Fibroblast of skin of abdomen (primary cell): ENCODE measurements around the gene FARS2.

Experiments
- DNase-seq: peaks from one replicate; pipeline ENCODE4 v3.0.0-alpha.2; 2013

The FARS2 gene

DNA sequence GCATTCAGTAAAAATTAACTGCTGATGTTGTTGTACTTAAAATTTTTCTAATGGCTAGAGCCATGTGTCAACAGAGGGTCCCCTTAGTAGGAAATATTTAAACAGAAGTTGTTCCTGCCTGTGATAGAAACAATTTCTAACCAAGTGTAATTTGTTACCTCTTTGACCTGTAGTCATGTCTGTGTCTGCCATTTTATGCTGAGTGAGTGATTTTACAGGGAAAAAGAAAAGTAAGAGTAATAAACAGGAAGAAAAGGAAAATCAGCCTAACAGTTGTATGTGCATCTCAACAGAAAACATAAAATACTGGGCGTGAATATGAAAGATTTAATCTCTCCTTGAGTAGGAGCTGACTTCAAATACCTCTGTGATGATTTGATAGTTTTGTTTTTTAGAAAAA lies 172.0 kb downstream of the FARS2 start:
- no peak for DNase-seq

DNA sequence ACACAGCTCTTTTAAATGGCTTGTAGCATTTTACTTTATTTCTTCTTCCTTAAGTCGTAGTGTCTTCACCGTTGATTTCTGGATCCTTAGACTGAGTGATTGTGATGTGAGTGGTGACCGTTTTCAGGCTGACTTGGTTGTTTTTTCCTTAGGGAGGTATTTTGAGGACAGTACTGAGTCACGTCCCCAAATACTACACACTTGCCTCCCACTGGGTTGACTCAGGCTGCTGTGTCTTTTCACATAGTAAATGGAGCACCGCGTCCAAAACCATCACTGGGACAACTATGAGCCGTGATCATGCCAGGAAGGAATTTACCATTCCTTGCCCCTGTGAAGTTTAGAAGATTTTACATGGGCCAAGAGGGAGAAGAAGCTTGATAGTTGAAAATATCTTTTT lies 174.1 kb downstream of the FARS2 start:
- DNase-seq = peak; percentile 75

DNA sequence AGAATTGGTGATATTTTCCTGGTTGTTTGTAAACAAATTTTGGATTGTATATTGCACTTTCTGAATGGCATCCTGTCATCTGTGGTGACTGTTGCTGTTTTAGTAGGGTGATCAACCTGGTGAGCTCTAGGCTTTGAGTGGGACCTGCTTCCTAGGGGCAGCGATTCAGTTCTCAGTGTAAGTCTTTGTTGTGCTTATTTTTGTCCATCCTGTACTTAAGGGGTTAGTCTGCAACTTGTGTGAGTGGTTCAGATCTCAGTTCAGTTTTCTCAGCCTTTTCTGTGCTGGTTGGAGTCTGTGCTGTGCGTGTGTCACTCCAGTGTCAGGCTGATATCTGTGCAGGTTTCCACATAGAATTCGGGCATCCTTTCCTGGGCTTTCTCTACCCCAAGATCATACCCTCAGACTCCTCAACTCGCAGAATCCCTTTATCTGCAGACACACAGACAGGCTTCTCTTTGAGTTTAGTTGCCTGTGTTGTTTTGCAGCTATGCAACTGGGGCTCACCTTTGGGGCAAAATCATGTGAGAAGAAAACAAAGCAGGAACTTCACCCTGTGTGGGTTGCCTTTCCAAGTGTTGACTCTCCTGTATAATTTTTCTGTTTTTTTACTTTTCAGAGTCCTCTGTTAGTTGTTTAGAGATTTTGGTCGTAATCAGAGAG lies 177.7 kb downstream of the FARS2 start:
- DNase-seq = no peak

DNA sequence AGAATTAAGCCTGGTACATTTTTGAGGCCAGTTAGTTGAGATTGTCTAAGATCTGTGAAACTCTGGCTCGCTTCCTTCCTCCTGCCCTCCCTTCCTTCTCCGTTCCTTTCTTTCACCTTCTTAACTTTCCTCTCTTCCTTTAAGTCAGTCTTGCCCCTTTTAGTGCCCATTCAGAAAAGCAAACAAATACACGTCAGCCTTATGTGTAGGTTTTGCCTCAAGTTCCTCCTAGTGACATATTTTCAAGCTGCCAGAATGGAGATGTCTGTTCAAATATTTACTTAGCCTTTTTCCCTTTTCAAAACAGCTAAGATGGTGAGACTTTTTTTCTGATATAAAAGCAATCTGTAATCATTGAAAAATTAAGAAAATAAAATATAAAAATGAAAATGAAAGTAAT lies 178.4 kb downstream of the FARS2 start:
- no peak for DNase-seq

DNA sequence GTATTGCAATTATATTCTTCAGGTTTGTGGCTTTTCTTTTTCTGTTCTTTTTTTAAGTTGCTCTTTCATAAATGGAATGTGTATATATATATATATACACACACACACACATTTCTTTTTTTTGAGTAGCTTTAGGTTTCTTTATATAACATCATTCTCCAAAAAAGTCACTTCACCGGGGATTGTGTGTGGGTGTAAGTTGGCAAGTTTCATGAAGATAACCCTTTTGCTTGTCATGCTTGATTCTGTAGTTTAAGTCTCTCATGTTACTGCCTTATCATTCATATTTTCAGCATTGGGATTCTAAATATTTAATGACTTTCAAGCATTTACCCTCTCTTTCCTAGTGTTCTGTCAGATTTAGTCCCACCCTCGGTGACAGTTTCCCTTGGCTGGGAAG lies 181.0 kb downstream of the FARS2 start:
- DNase-seq = no peak

DNA sequence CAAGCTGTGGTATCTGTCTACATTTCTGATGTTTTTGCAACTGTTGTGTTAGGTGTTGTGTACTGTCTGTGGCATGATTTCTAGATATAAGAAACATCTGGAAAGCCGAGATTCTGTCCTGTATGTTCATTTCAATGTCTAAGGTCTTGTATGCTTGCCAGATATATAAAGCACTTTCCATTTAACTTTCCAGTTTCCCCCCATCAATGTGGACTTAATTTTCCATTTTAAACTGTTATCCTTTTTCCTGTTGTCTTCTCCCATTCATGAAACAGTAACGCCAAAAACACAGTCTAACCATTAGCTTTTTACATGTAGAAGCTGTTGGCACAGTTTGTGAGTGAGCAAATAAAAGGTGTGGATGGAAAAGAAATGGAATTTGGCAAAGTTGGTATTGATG lies 181.6 kb downstream of the FARS2 start:
- DNase-seq = no peak

DNA sequence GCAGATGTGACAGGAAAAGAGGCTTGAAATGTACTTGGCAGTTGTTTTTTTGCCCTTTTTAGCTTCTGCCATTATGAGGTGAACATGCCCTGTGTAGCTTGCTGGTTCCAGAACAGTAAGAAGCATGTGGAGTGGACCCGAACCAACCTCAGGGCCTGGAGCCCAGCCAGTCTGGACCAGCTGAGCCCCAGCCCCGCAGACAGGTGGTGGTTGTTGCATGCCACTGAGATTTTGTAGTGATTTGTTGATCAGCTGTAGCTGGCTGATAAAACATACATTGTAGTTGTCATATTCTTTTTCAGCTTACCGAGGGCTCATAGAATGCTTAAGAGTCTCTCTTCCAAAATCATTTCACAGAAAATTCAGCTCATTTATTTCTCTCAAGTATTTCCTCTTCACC lies 182.2 kb downstream of the FARS2 start:
- no peak for DNase-seq

DNA sequence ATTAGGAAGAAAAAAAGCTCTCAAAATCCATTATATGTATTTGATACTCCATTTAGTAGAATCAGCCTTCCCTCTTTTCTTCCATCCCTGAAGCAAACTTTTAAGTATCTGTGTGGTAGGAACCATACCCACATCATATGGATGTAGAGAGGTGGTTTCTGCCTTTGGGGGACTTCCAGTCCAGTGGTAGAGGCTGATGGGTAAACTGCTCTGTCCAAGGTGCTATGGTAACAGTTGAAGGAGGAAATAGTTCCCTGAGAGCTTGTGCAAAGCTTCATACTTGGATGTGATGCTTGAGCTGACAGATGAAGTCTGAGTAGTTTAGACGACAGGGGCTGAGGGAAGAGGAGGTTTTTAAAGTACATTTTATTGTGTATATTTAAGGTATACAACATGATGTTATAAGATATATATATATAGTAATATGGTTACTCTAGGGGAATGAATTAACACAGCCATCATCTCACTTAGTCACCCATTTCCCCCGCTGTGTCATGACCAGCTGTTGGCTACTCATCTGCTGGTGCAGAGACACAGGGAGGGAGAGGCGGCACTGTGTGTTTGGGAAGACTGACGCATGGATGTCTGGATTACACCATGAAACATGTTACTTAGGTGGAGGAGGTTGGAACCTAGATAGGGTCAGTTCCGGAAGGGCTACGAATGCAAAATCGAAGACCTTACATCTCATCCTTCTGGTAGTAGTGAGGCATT lies 185.2 kb downstream of the FARS2 start:
- peak; percentile 47 for DNase-seq

DNA sequence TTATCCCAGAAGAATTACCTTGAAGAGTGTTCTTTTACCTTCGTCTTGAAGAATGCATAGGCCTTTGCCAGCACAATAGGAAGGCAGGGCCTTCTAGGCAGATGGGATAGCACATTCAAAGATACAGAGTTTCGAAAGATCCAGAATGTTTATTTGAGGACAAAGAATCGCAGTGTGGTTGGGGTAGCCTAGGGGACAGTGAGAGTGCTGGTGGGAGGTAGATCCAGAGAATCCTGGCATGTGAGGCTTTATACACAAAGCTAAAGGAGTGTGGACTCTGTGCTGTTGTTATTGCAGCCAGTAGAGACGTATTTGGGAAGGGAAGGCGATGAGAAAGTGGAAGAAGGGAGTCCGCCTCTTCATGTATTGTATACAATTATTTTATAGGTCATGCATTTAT lies 186.6 kb downstream of the FARS2 start:
- no peak for DNase-seq

DNA sequence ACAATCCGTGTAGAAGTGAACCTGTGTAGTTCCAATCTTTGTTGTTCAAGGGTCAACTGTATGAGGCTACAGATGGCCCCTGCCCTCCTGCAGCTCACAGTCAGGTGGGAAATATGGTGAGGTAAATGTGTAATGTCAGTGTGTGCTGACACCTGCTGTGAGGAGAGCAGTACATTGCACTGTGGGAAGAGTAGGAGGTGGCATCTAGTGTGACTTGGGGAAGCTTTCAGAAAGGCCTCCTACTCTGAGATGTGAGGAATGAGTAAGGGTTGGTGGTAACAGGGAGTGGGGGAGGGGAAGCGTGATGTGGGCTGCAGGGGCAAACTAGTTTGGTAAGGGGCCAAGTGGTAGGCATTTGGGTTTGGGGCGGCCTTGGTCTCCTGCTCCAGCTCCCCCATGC lies 188.8 kb downstream of the FARS2 start:
- DNase-seq = no peak

DNA sequence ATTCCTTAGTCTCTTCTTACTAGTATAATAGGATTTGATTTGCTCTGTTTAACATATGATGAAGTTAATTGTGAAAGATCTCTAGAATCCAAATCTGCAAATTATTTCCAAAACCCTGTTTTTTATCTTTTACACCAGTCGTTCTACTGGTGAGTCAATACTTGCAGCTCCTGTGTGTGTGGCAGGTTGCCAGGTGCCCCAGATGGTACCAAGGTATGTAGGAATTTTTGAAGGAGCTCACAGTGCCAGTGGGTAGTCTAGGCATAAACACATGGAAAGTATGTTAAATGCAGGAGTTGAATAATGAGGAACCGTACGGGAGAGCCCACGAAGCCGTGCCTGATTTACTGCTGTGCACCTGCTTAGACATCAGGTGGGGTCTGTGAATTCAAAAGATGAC lies 192.2 kb downstream of the FARS2 start:
- DNase-seq = peak; percentile 13

DNA sequence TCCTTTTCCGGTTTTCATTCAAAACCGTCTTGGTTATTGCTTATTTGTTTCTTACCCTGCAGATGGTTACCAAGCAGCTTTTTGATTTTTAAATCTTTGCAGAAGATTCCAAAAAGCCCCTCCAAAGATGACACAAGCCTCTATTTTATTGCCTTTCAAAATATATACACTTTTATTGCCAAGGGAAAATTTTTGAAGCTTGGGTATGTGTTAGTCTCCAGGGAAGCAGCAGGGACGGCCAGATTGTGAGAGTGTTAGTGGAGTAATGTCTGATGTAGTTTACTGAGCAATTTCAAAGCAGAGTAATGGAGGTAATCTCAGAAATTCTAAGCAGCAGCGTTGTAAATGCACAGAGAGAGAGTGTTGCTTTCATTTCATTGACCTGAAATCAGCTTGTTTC lies 193.8 kb downstream of the FARS2 start:
- no peak for DNase-seq

DNA sequence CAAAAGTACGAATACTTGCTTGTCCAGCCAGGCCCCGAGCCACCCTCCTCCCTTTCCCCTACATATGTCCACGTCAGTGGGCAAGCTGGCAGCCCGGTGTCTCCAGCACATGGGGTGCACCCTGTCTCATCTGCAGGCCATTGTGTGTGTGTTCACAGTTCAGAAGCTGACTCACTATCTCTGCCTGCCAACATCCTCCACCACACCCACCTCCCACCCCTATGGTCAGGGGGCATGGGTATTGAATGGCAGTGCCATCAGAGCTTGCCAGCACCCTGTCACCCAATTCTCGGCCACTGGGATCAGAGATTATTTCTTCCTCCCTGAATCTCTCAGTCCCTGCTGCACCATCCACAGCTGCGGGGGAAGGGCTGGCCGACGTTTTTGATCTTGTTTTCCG lies 195.7 kb downstream of the FARS2 start:
- no peak for DNase-seq

DNA sequence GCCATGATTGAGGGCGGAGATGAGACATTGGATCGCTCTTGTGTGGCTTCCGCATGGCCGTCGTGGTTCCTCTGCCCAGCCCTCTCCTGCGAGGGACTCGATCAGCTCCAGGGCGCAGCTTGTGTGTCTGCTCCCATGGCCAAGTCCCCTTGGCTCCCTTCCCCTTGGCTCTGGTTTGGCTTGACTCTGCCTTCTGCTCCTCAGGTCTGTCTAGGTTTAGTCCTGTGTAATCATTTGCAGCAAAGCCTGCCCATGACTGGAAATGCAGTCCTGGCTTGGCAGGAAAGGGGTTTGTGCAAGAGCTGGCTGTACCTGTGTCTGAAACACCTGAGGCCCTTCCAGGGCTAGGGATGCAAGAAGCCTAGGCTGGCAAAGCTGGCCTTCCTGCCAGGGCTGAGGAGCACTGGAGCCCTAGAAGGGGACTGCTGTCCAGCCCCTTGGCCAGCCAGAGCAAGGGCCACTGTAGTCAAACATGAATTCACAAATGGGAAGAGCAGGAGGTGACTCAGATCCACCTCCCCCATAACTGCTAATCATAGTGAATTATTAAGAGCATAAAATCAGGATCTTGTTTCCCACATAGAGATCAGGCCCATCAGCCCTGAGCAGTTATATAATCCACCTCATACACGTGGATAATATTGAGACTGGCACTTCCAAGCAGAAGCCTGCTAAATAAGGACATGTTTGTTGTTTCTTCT lies 196.8 kb downstream of the FARS2 start:
- peak; percentile 10 for DNase-seq

DNA sequence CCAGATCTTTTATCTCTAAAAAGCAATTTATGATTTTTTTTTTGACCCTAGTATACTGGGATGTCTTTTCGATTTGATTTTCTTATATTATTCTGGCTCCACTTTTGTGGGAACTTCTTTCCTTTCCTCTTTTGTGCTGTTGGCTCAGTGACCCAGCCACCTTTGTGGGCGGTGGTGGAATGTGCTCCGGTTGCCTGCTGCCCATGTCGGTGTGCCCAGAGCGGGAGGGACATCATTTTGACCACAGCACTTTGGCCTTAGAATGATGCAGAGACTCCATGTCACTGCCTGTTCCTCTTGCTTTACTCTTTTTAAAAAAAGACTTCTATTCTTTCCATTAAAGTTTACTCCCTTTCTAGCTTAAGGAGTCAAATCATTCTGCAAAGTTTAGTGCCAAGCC lies 198.0 kb downstream of the FARS2 start:
- DNase-seq = no peak

DNA sequence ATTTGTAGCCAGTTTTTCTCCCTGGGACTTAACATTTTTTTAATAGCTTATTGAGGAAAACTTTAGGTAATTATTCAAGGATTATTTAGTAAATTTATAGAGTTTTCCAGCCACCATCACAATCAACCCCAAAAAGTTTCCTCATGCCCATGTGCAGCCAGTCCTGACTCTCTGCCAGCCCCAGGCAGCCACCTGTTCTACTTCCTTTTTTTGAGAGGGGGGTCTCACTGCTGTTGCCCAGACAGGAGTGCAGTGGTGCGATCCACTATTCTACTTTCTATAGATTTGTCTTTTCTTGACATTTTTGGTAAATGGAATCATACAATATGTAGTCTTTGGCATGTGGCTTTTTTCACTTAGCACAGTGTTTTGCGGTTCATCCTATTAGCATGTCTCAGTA lies 200.1 kb downstream of the FARS2 start:
- DNase-seq = no peak

DNA sequence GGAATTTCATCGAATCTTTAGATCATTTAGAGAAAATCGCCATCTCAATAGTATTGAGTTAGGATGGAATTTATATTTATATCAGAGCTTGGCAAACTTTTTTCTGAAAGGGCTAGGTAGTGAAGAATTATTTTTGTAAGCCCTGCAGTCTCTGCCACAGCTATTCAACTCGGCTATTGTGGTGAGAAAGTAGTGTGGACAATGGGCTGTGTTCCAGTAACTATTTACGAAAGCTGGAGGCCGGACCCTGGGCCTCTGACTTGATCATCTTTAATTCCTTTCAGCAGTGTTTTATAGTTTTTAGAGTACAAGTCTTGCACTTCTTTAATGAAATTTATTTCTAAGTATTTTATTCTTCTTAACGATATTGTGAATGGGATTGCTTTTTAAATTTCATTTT lies 201.5 kb downstream of the FARS2 start:
- DNase-seq = peak; percentile 5

DNA sequence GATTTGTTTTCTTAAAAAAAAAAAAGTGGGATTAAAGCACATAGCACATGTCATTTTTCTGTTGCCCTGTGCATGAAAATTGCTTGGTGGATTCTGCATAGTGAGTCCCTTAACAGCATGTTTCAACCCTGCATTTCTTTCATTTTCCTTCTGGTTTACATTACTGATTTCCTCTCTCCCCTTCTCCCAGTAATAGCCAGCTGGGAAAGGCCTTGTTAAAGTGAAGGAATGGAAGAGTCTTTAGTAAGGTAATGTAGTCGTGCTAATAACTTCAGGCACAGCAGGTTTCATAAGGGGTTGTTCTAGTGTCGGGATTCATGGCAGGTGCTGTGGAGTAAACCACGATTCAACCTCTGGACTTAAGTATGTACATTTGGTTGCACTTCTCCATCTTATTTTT lies 202.4 kb downstream of the FARS2 start:
- peak; percentile 37 for DNase-seq

DNA sequence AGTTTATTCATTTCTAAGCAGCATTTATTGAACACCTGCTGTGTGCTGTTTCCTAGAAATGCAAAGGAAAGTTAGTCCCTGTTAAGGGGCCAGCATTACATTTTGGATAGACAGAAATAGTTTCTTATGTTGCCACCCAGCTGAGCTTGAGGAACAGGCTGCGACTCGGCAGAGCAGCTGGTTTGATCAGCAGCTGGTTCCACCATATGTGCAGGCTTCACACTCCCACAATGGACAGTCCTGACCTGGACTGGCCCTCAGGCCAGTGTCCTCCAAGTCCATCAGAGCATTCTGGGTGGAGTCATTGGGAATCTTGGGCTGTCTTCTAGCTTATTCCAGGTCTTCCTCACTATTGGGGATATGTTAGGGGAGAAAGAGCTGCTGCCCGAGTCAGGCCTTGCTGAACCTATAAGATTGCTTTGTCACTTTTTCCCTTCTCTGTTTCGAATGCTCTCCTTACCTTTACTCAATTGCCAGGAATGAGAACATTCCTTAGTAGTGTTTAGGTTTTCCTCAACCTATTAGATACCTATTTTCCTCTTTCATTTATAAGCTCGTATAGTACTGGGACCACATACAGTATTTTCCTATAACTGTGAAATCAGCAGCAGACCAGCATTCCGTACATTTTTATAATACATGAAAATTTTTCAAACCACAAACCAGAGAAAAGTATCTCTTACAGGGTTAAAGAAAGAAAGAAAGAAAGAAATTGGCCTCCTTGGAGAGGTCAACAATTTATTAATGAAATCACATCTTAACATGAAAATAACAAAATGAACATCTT lies 203.0 kb downstream of the FARS2 start:
- DNase-seq = peak; percentile 53

DNA sequence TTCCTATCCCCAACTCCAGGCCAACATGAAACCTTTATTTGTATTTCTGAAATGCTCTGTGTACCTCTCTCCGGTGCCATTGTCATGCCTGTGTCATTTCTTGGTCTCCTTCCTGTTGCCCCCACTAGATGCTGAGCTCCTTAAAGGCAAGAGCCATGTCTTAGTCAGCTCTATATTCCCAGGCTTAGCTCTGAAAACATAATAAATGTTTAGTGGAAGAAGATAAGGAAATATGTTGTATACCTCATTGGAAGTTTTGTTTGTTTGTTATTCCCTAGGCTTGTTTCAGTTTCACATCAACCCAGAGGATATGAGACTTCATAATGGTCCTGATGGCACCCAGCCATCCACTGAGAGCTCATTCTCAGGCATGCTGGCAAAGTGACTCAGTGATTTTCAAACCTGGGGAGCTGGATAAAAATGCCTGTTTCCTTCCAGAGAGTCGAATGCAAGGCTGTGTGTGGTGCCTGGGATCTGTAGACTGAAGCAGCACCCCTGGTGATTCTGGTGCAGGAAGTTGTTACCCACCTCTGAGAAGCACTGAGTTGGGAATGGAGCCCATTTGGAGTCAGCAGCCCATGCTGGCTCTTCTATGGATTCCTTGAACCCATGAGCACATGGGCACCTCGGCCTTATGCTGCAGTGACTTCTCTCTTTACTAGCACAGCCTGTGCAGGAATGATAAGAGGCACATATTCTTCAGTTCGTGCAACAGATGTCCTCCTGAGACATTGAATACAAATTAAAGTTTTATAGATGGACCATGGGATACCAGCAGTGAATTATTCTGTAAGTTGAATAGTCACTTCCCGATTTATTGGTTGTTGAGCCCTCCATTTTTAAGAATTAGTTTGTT lies 205.2 kb downstream of the FARS2 start:
- peak; percentile 63 for DNase-seq

DNA sequence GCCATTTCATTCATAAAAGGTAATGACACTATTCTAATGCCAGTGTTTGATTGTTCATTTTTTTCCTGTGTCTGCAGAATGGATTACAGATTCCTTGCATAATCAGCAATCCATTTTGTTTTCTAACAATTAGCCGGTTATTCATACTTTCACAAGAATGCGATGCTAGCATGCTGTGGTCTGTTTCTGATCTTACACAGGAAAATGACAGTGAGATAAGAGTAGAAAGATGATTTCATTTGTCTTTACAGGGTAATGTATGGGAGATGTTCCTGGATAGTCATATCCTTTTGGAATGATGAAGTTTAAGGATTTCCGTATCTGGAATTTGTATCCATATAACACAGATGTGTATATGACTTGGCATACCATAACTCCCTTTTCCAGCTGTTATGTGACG lies 207.3 kb downstream of the FARS2 start:
- DNase-seq = peak; percentile 67
